IMR-90 (cell line): ENCODE measurements around the gene ZNF821. TPM values are rescaled to one million over a fixed set of nuclear protein-coding genes. Genes with fewer than 3 reads are reported as not detected.

Source experiments
- ATAC-seq: fragments of 200-7000 bp; cut with Tn5 transposase; 2 replicates; pipeline ENCODE4 v1.9.1; 2020; ENCODE audit warnings: low read depth, mild to moderate bottlenecking, moderate library complexity
- BruUV-seq: library from RNA; stranded (reverse); fragments of 400-500 nt; replicated peaks from 2 replicates; lab custom pipeline; 2021; lab: Mats Ljungman, UMichigan
- CTCF ChIA-PET: fragments of 300-600 bp; formaldehyde crosslinking; extraction: SDS; loops from one replicate; lab custom pipeline; 2021; ENCODE audit warnings: antibody characterized with exemption; lab: Yijun Ruan, JAX
- POLR2A ChIA-PET: fragments of 300-600 bp; sonication (Branson Sonifier 250); formaldehyde crosslinking; loops from one replicate; lab custom pipeline; 2022; ENCODE audit warnings: antibody characterized with exemption; ENCODE audit not compliant: unreplicated experiment; lab: Charles Lee
- DNase-seq: peaks from one replicate; pipeline ENCODE4 v3.0.0; 2013
- H2AFZ ChIP-seq: replicated peaks from 2 replicates; pipeline ENCODE3; 2013; ENCODE audit warnings: low read length, mild to moderate bottlenecking; ENCODE audit not compliant: poor library complexity
- H2AK5ac ChIP-seq: 2 replicates; pipeline ENCODE4 v1.6.1; 2013; ENCODE audit warnings: low read depth, low read length, inconsistent platforms
- H2AK9ac ChIP-seq: replicated peaks from 2 replicates; pipeline ENCODE3; 2013; ENCODE audit warnings: mild to moderate bottlenecking, low read depth, low read length, moderate library complexity; ENCODE audit not compliant: poor library complexity
- H2BK120ac ChIP-seq: 2 replicates; pipeline ENCODE4 v1.6.1; 2013; ENCODE audit warnings: low read depth, low read length, inconsistent platforms
- H2BK15ac ChIP-seq: 3 replicates; pipeline ENCODE4 v1.6.1; 2013; ENCODE audit warnings: low read depth, low read length, inconsistent platforms
- H2BK20ac ChIP-seq: 2 replicates; pipeline ENCODE4 v1.6.1; 2013; ENCODE audit warnings: low read depth, mild to moderate bottlenecking, inconsistent platforms, low read length, moderate library complexity
- H2BK5ac ChIP-seq: 2 replicates; pipeline ENCODE4 v1.6.1; 2013; ENCODE audit warnings: mild to moderate bottlenecking, low read depth, low read length, inconsistent platforms; ENCODE audit not compliant: poor library complexity, severe bottlenecking
- H3K14ac ChIP-seq: replicated peaks from 2 replicates; pipeline ENCODE4 v1.6.1; 2013; ENCODE audit warnings: low read depth, low read length, inconsistent platforms
- H3K18ac ChIP-seq: 2 replicates; pipeline ENCODE4 v1.6.1; 2013; ENCODE audit warnings: low read depth, low read length, control low read depth
- H3K23ac ChIP-seq: 2 replicates; pipeline ENCODE4 v1.6.1; 2013; ENCODE audit warnings: low read depth, low read length, inconsistent platforms
- H3K27ac ChIP-seq: 2 replicates; pipeline ENCODE4 v1.5.1; 2013; ENCODE audit warnings: mild to moderate bottlenecking, control low read depth, low read length; ENCODE audit not compliant: insufficient read depth
- H3K27me3 ChIP-seq: 2 replicates; pipeline ENCODE4 v1.6.1; 2013; ENCODE audit warnings: low read length; ENCODE audit not compliant: control insufficient read depth, insufficient read depth
- H3K36me3 ChIP-seq: 2 replicates; pipeline ENCODE4 v1.6.1; 2013; ENCODE audit warnings: low read length, mixed read lengths; ENCODE audit not compliant: control insufficient read depth, insufficient read depth
- H3K4ac ChIP-seq: 2 replicates; pipeline ENCODE4 v1.6.1; 2013; ENCODE audit warnings: low read depth, low read length, inconsistent platforms
- H3K4me1 ChIP-seq: 2 replicates; pipeline ENCODE4 v1.6.1; 2013; ENCODE audit warnings: low read length, mixed read lengths; ENCODE audit not compliant: control insufficient read depth, insufficient read depth
- H3K4me2 ChIP-seq: 2 replicates; pipeline ENCODE4 v1.6.1; 2013; ENCODE audit warnings: low read depth, mild to moderate bottlenecking, control low read depth, low read length, moderate library complexity
- H3K4me3 ChIP-seq: 2 replicates; pipeline ENCODE4 v1.5.1; 2013; ENCODE audit warnings: low read depth, mild to moderate bottlenecking, control low read depth, low read length, moderate library complexity; ENCODE audit not compliant: insufficient read depth
- H3K56ac ChIP-seq: 2 replicates; pipeline ENCODE4 v1.6.1; 2013; ENCODE audit warnings: low read length, inconsistent platforms; ENCODE audit not compliant: insufficient read depth; ENCODE audit errors: extremely low read depth
- H3K79me1 ChIP-seq, 2 experiments: 2 replicates each; pipeline ENCODE4 v1.6.1; 2013; ENCODE audit warnings: low read length in 2 of 2, inconsistent platforms in 1 of 2, low read depth in 1 of 2
- H3K9ac ChIP-seq: 2 replicates; pipeline ENCODE4 v1.6.1; 2013; ENCODE audit warnings: low read depth, low read length, control low read depth
- H3K9me1 ChIP-seq: 2 replicates; pipeline ENCODE4 v1.6.1; 2013; ENCODE audit warnings: low read length, inconsistent platforms; ENCODE audit not compliant: insufficient read depth
- H3K9me3 ChIP-seq: 2 replicates; pipeline ENCODE4 v1.6.1; 2013; ENCODE audit warnings: low read length; ENCODE audit not compliant: control insufficient read depth, insufficient read depth
- H4K20me1 ChIP-seq: 2 replicates; pipeline ENCODE4 v1.6.1; 2013; ENCODE audit warnings: low read length, inconsistent platforms; ENCODE audit not compliant: insufficient read depth
- H4K5ac ChIP-seq: 2 replicates; pipeline ENCODE4 v1.6.1; 2013; ENCODE audit warnings: mild to moderate bottlenecking, low read depth, low read length, control low read depth
- H4K8ac ChIP-seq, 2 experiments: 2 replicates each; pipeline ENCODE4 v1.6.1; 2013; ENCODE audit warnings: low read depth in 2 of 2, low read length in 2 of 2, control low read depth in 1 of 2, inconsistent platforms in 1 of 2
- H4K91ac ChIP-seq: 2 replicates; pipeline ENCODE4 v1.6.1; 2013; ENCODE audit warnings: low read depth, low read length, inconsistent platforms; ENCODE audit not compliant: insufficient read depth
- BHLHE40 ChIP-seq: fragments of 150-350 bp; IDR thresholded peaks from 2 replicates; pipeline ENCODE4 v1.6.1; 2016; ENCODE audit warnings: mild to moderate bottlenecking, low read depth, low read length
- CEBPB ChIP-seq: IDR thresholded peaks from 2 replicates; pipeline ENCODE4 v1.6.1; 2012; ENCODE audit warnings: low read depth, low read length, improper control_type of control experiment
- CHD1 ChIP-seq: IDR thresholded peaks from 2 replicates; pipeline ENCODE4 v1.6.1; 2012; ENCODE audit warnings: low read depth, low read length, improper control_type of control experiment
- FOS ChIP-seq: fragments of 150-350 bp; IDR thresholded peaks from 2 replicates; pipeline ENCODE4 v1.6.1; 2016; ENCODE audit warnings: low read depth, low read length
- MAFK ChIP-seq: IDR thresholded peaks from 2 replicates; pipeline ENCODE4 v1.6.1; 2012; ENCODE audit warnings: low read depth, low read length, improper control_type of control experiment
- MAZ ChIP-seq: IDR thresholded peaks from 2 replicates; pipeline ENCODE4 v1.6.1; 2012; ENCODE audit warnings: low read depth, mild to moderate bottlenecking, low read length, improper control_type of control experiment, moderate library complexity, borderline replicate concordance
- MXI1 ChIP-seq: IDR thresholded peaks from 2 replicates; pipeline ENCODE4 v1.6.1; 2012; ENCODE audit warnings: low read depth, mild to moderate bottlenecking, low read length, moderate library complexity, borderline replicate concordance
- NFE2L2 ChIP-seq: fragments of 150-350 bp; IDR thresholded peaks from 2 replicates; pipeline ENCODE4 v1.6.1; 2016; ENCODE audit warnings: low read depth, mild to moderate bottlenecking, low read length
- RAD21 ChIP-seq: IDR thresholded peaks from 2 replicates; pipeline ENCODE4 v1.6.1; 2012; ENCODE audit warnings: low read length, improper control_type of control experiment
- RCOR1 ChIP-seq: IDR thresholded peaks from 2 replicates; pipeline ENCODE4 v1.6.1; 2012; ENCODE audit warnings: mild to moderate bottlenecking, low read length, improper control_type of control experiment; ENCODE audit not compliant: insufficient replicate concordance
- RFX5 ChIP-seq: IDR thresholded peaks from 2 replicates; pipeline ENCODE4 v1.8.0; 2012; ENCODE audit warnings: low read depth, mild to moderate bottlenecking, low read length, moderate library complexity
- WGBS, 2 experiments: methylation state at CpG; one replicate each; pipeline versions ENCODE4 v1.1.5 to v1.1.7; 2013; ENCODE audit warnings: missing lambda C conversion rate in 2 of 2; ENCODE audit not compliant: insufficient read length in 1 of 2; ENCODE audit errors: extremely low coverage in 2 of 2; 5-methylcytosine and 5-hydroxymethylcytosine counted together
- dilution Hi-C: fragments of 300-500 bp; cut with HindIII; formaldehyde crosslinking; loops from one replicate; pipeline ENCODE4 v1.14.3; 2018; ENCODE audit warnings: low sequenced_read_pairs; ENCODE audit not compliant: unreplicated experiment
- in situ Hi-C: fragments of 300-500 bp; cut with MboI; formaldehyde crosslinking; loops from 3 replicates; pipeline ENCODE4 v1.14.3; 2019; ENCODE audit warnings: low sequenced_read_pairs, inconsistent platforms, mixed read lengths
- intact Hi-C: fragments of 100-400 bp; cut with micrococcal nuclease; formaldehyde crosslinking; loops from 2 replicates; pipeline ENCODE4 v1.10.0; 2022
- polyA plus RNA-seq, 3 experiments: library from polyadenylated mRNA; depleted of rRNA; stranded (reverse); fragments of >200 nt; gene quantifications; 2 replicates each; pipeline ENCODE4 v1.2.3, GENCODE V29; 2012; ENCODE audit warnings: low replicate concordance in 1 of 3
- total RNA-seq: library from RNA; depleted of rRNA; stranded (reverse); fragments of >200 nt; gene quantifications from 2 replicates; pipeline ENCODE4 v1.2.3, GENCODE V29; 2012
- TF ChIP-seq, protein P1 (sequence below): fragments of 150-350 bp; IDR thresholded peaks from 2 replicates; pipeline ENCODE4 v1.6.1; 2017; ENCODE audit warnings: mild to moderate bottlenecking, antibody characterized with exemption, low read length, low read depth
- TF ChIP-seq, protein P2 (sequence below): fragments of 150-350 bp; IDR thresholded peaks from 2 replicates; pipeline ENCODE4 v1.6.1; 2016; ENCODE audit warnings: low read depth, mild to moderate bottlenecking, low read length, moderate library complexity, borderline replicate concordance

The ZNF821 gene
- total and polyA plus RNA-seq, 2 of the 4 experiments (the other 2 are of a cell fraction): 5.9 to 6.0 TPM

DNA sequence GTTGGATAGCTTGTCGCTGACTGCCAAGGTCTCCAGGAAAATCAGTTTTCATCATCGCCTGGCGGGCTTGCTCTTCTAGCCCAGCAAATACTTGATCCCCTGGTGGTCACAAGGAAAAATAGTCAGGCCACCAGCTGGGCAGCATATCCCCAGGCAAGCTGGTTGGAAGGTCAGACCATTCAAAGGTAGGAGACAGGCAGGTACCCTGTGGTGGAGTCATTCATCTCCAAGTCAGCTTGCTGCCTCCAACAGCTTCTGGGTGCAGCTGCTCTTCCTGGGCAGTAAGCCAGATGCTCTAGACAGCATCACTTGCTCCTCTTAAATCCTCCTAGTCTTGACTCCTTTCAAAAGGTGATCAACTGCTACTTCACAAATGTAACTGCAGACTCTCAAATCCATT is 16.0 kb downstream of the ZNF821 start:
- Histone ChIP-seq H3K4me1 (no peaks in the 10 kb centered on the region), H3K4me2 (no peak overlapping the region), H4K20me1 (no peaks in the 10 kb centered on the region; the same call in 1 of the 2 replicates), H4K8ac (no peak overlapping the region), H4K91ac (no peak overlapping the region), H3K4me3 (no peak overlapping the region), H2BK120ac (no peak overlapping the region), H4K5ac (no peak overlapping the region), H3K56ac (no peak overlapping the region), H3K9me3 (no peaks in the 10 kb centered on the region), H3K18ac (no peak overlapping the region), H2AK9ac (no peak overlapping the region), H3K9me1 (no peaks in the 10 kb centered on the region), H3K36me3 (peaks cover 14% of the 10 kb centered on the region), H2BK20ac (no peak overlapping the region), H3K14ac (no peak overlapping the region), H2AK5ac (no peak overlapping the region), H2BK15ac (no peak overlapping the region), H2BK5ac (no peak overlapping the region), H3K27me3 (no peaks in the 10 kb centered on the region), H2AFZ (no peak overlapping the region), H3K4ac (no peak overlapping the region), H3K9ac (no peak overlapping the region), H3K27ac (no peak overlapping the region), H3K23ac (no peak overlapping the region), H3K79me1 (peaks cover 6 to 7% of the 10 kb centered on the region in 2 experiments; a peak in 3 of 4 replicates)
- POLR2A ChIA-PET: no interaction called here
- intact Hi-C loops (no loop called here), in situ Hi-C loops (no loop called here), dilution Hi-C loops (no loop called here)
- BruUV-seq: no TSS peak
- ATAC-seq (no peak), DNase-seq (no peak)
- WGBS, 2 experiments: no CpG with 5 or more reads among the region's 3 CpGs
- CTCF ChIA-PET: interaction anchor here (1.0 kb wide), 1 partner anchor 15 kb away, joined by 3 read pairs; no protein-coding TSS in a partner anchor
- TF ChIP-seq, protein P1, sequence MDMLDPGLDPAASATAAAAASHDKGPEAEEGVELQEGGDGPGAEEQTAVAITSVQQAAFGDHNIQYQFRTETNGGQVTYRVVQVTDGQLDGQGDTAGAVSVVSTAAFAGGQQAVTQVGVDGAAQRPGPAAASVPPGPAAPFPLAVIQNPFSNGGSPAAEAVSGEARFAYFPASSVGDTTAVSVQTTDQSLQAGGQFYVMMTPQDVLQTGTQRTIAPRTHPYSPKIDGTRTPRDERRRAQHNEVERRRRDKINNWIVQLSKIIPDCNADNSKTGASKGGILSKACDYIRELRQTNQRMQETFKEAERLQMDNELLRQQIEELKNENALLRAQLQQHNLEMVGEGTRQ: no peak
- TF ChIP-seq RAD21: no peak
- TF ChIP-seq RFX5: no peak
- no peak for TF ChIP-seq CEBPB
- TF ChIP-seq FOS: no peak
- TF ChIP-seq MAFK: no peak
- no peak for TF ChIP-seq MXI1
- TF ChIP-seq MAZ: no peak
- TF ChIP-seq BHLHE40: no peak
- no peak for TF ChIP-seq NFE2L2
- TF ChIP-seq CHD1: no peak
- no peak for TF ChIP-seq RCOR1
- TF ChIP-seq, protein P2, sequence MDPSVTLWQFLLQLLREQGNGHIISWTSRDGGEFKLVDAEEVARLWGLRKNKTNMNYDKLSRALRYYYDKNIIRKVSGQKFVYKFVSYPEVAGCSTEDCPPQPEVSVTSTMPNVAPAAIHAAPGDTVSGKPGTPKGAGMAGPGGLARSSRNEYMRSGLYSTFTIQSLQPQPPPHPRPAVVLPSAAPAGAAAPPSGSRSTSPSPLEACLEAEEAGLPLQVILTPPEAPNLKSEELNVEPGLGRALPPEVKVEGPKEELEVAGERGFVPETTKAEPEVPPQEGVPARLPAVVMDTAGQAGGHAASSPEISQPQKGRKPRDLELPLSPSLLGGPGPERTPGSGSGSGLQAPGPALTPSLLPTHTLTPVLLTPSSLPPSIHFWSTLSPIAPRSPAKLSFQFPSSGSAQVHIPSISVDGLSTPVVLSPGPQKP: no peak
